ENCODE results near the gene NRF1. TPM values are rescaled to one million over a fixed set of nuclear protein-coding genes. Genes with fewer than 3 reads are reported as not detected.
"Not testable (repeated sequence)": the region's sequence is repeated elsewhere in the genome, so short reads cannot be mapped to it uniquely, and the experiment has no call there.

NRF1 gene
- total RNA-seq, 1 donor from 2014 or later, result 22.8 TPM

- Mint-ChIP-seq H3K27ac (no peak overlapping the region), H3K36me3 (ENCODE audit: low read depth) (peaks cover 3% of the 10 kb centered on the region), H3K27me3 (ENCODE audit: low read depth) (no peaks in the 10 kb centered on the region), H3K9me3 (no peaks in the 10 kb centered on the region), H3K4me1 (ENCODE audit: low read depth) (peaks cover 18% of the 10 kb centered on the region), H3K4me3 (ENCODE audit: low read depth) (no peak overlapping the region)
- intact Hi-C loops (cut with micrococcal nuclease), result loop anchor here (5.0 kb wide), 1 partner anchor 294 kb away; no protein-coding TSS in a partner anchor
- no peak for DNase-seq (ENCODE audit: low spot score)
Measured at GRCh38 chr7:129636641-129637040, 25.1 kb downstream of the NRF1 start.

- no peaks in the 10 kb centered on the region for H3K27me3 Mint-ChIP-seq (ENCODE audit: low read depth)
- peaks cover 16% of the 10 kb centered on the region for H3K4me1 Mint-ChIP-seq (ENCODE audit: low read depth)
- H3K36me3 Mint-ChIP-seq (ENCODE audit: low read depth), result no peaks in the 10 kb centered on the region
- no peaks in the 10 kb centered on the region for H3K9me3 Mint-ChIP-seq
- no peak overlapping the region for H3K4me3 Mint-ChIP-seq (ENCODE audit: low read depth)
- DNase-seq (ENCODE audit: low spot score), result no peak
- intact Hi-C loops (cut with micrococcal nuclease), result no loop called here
- H3K27ac Mint-ChIP-seq, result no peak overlapping the region
Measured at GRCh38 chr7:129640400-129640799, 28.9 kb downstream of the NRF1 start.

GRCh38 chr7:129642871-129643549 is 31.5 kb downstream of the NRF1 start:
- H3K9me3 Mint-ChIP-seq, result no peaks in the 10 kb centered on the region
- DNase-seq (ENCODE audit: low spot score), result no peak
- H3K36me3 Mint-ChIP-seq (ENCODE audit: low read depth), result peaks cover 4% of the 10 kb centered on the region
- no peak overlapping the region for H3K4me3 Mint-ChIP-seq (ENCODE audit: low read depth)
- H3K27ac Mint-ChIP-seq, result no peak overlapping the region
- H3K27me3 Mint-ChIP-seq (ENCODE audit: low read depth), result no peaks in the 10 kb centered on the region
- intact Hi-C loops (cut with micrococcal nuclease), result no loop called here
- peaks cover 7% of the 10 kb centered on the region for H3K4me1 Mint-ChIP-seq (ENCODE audit: low read depth)

- peaks cover 3% of the 10 kb centered on the region for H3K4me1 Mint-ChIP-seq (ENCODE audit: low read depth)
- no peak for DNase-seq (ENCODE audit: low spot score)
- H3K27me3 Mint-ChIP-seq (ENCODE audit: low read depth), result no peaks in the 10 kb centered on the region
- H3K36me3 Mint-ChIP-seq (ENCODE audit: low read depth), result peaks cover 7% of the 10 kb centered on the region
- no peak overlapping the region for H3K27ac Mint-ChIP-seq
- no peak overlapping the region for H3K4me3 Mint-ChIP-seq (ENCODE audit: low read depth)
- intact Hi-C loops (cut with micrococcal nuclease), result no loop called here
- H3K9me3 Mint-ChIP-seq, result no peaks in the 10 kb centered on the region
Measured at GRCh38 chr7:129643550-129644170, 32.1 kb downstream of the NRF1 start.

DNA sequence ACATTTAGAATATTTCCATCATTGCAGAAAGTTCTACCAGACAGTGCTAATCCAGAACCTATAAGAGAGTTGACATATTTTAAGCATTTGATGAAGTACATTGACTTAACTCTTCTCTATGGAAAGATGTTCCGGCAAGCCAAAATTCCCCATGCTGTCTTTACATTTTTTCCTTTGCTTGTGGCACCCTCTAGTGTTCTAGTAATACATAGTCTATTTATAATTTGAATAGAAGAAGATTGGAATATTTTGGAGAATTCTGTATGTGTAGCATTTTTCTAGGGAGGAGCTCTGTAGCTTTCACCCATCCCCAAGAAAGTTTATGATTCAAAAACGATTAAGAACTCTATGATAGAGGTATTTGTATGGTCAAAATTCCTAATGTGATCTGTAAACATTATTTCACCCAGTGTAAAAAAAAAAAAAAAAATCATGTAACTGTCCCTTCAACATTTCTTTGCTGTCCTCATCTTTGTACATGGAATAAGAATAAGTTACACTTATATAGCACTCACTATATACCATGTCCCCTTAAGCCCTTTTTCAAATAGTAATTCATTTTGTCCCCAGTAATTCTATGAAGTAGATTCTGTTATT is 33.2 kb downstream of the NRF1 start:
- Mint-ChIP-seq H3K27me3 (ENCODE audit: low read depth) (no peaks in the 10 kb centered on the region), H3K27ac (no peak overlapping the region), H3K4me1 (ENCODE audit: low read depth) (peaks cover 10% of the 10 kb centered on the region), H3K4me3 (ENCODE audit: low read depth) (no peak overlapping the region), H3K9me3 (no peaks in the 10 kb centered on the region), H3K36me3 (ENCODE audit: low read depth) (peaks cover 8% of the 10 kb centered on the region)
- no peak for DNase-seq (ENCODE audit: low spot score)
- intact Hi-C loops (cut with micrococcal nuclease), result no loop called here

DNA sequence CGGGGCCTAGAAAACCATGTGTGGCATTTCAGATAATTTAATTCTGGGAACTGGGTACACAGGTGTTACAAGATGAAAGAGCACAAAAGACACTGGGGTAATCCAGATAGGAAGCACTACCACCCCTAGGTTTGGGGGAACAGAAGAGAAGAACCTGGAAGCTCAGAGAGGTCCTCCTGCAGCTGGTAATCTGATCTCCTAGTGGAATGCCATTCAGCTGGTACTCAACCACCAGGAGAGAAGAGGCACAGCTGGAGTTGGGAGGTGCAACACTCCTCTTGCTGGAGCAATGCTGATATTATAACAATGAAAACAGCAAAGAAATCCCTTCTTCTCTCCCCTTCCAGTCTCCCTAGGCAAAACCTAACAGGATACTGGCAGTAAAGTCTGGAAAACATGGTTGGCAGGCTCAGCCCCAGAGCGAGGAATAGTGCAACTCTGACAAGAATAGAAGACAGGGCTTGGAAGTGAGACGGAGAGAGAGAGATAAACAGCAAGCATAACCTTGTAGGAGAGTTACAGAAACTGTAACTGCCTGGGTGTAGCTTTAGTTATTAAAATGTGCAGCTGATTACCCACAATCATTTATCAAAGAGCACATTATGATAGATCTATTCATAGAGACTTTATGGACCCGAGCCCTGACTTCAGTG is 35.0 kb downstream of the NRF1 start:
- peaks cover 13% of the 10 kb centered on the region for H3K36me3 Mint-ChIP-seq (ENCODE audit: low read depth)
- no peak overlapping the region for H3K27ac Mint-ChIP-seq
- no peak for DNase-seq (ENCODE audit: low spot score)
- H3K4me3 Mint-ChIP-seq (ENCODE audit: low read depth), result no peak overlapping the region
- no peaks in the 10 kb centered on the region for H3K27me3 Mint-ChIP-seq (ENCODE audit: low read depth)
- H3K4me1 Mint-ChIP-seq (ENCODE audit: low read depth), result peaks cover 16% of the 10 kb centered on the region
- H3K9me3 Mint-ChIP-seq, result no peaks in the 10 kb centered on the region
- intact Hi-C loops (cut with micrococcal nuclease), result no loop called here

GRCh38 chr7:129649128-129649690 is 37.7 kb downstream of the NRF1 start:
- peaks cover 23% of the 10 kb centered on the region for H3K36me3 Mint-ChIP-seq (ENCODE audit: low read depth)
- intact Hi-C loops (cut with micrococcal nuclease), result no loop called here
- H3K4me1 Mint-ChIP-seq (ENCODE audit: low read depth), result peaks cover 24% of the 10 kb centered on the region
- no peak for DNase-seq (ENCODE audit: low spot score)
- no peaks in the 10 kb centered on the region for H3K9me3 Mint-ChIP-seq
- no peak overlapping the region for H3K4me3 Mint-ChIP-seq (ENCODE audit: low read depth)
- H3K27ac Mint-ChIP-seq, result no peak overlapping the region
- H3K27me3 Mint-ChIP-seq (ENCODE audit: low read depth), result no peaks in the 10 kb centered on the region

- H3K36me3 Mint-ChIP-seq (ENCODE audit: low read depth), result peaks cover 28% of the 10 kb centered on the region
- H3K27ac Mint-ChIP-seq, result peak overlapping the region; percentile 74
- DNase-seq (ENCODE audit: low spot score), result no peak
Measured at GRCh38 chr7:129650056-129650758, 38.7 kb downstream of the NRF1 start.

GRCh38 chr7:129652914-129653313 is 41.4 kb downstream of the NRF1 start:
- Mint-ChIP-seq H3K27ac (no peak overlapping the region), H3K36me3 (ENCODE audit: low read depth) (peaks cover 40% of the 10 kb centered on the region), H3K9me3 (no peaks in the 10 kb centered on the region), H3K4me3 (ENCODE audit: low read depth) (no peak overlapping the region), H3K27me3 (ENCODE audit: low read depth) (no peaks in the 10 kb centered on the region), H3K4me1 (ENCODE audit: low read depth) (peaks cover 24% of the 10 kb centered on the region)
- no peak for DNase-seq (ENCODE audit: low spot score)
- intact Hi-C loops (cut with micrococcal nuclease), result loop anchor here (5.0 to 10.0 kb wide), 2 partner anchors 129 to 362 kb away; no protein-coding TSS in a partner anchor

More at GRCh38 chr7:129650056-129650758, 38.7 kb downstream of the NRF1 start:
- H3K4me1 Mint-ChIP-seq (ENCODE audit: low read depth), result peaks cover 24% of the 10 kb centered on the region
- no peaks in the 10 kb centered on the region for H3K9me3 Mint-ChIP-seq
- intact Hi-C loops (cut with micrococcal nuclease), result loop anchor here (5.0 to 10.0 kb wide), 2 partner anchors 132 to 365 kb away; no protein-coding TSS in a partner anchor
- H3K27me3 Mint-ChIP-seq (ENCODE audit: low read depth), result no peaks in the 10 kb centered on the region
- no peak overlapping the region for H3K4me3 Mint-ChIP-seq (ENCODE audit: low read depth)

DNA sequence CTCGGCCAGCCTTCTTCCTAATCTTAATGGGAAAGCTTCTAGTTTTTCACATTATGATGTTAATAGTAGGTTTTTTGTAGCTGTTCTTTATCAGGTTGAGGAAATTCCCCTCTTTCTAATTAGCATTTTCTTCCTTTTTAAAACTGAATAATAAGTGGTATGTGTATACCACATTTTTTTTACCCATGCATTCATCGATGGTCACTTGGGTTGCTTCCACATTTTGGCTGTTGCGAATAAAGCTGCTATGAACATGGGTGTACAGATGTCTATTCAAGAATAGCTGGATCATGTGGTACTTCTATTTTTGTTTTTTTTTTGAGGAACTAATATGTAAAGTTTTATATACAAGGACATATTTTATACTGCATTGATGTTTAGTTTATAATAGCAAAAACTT is 44.3 kb downstream of the NRF1 start:
- Mint-ChIP-seq H3K27ac (no peak overlapping the region), H3K36me3 (ENCODE audit: low read depth) (peaks cover 60% of the 10 kb centered on the region), H3K27me3 (ENCODE audit: low read depth) (no peaks in the 10 kb centered on the region), H3K4me3 (ENCODE audit: low read depth) (no peak overlapping the region), H3K4me1 (ENCODE audit: low read depth) (peaks cover 8% of the 10 kb centered on the region), H3K9me3 (peaks cover 13% of the 10 kb centered on the region)
- intact Hi-C loops (cut with micrococcal nuclease), result loop anchor here (10.0 kb wide), 1 partner anchor 359 kb away; no protein-coding TSS in a partner anchor
- DNase-seq (ENCODE audit: low spot score), result no peak

GRCh38 chr7:129657363-129657762 is 45.8 kb downstream of the NRF1 start:
- intact Hi-C loops (cut with micrococcal nuclease), result loop anchor here (10.0 kb wide), 1 partner anchor 357 kb away; no protein-coding TSS in a partner anchor
- H3K27ac Mint-ChIP-seq, result no peak overlapping the region
- peaks cover 26% of the 10 kb centered on the region for H3K9me3 Mint-ChIP-seq
- H3K4me1 Mint-ChIP-seq (ENCODE audit: low read depth), result peaks cover 6% of the 10 kb centered on the region
- no peaks in the 10 kb centered on the region for H3K27me3 Mint-ChIP-seq (ENCODE audit: low read depth)
- DNase-seq (ENCODE audit: low spot score), result no peak
- H3K4me3 Mint-ChIP-seq (ENCODE audit: low read depth), result no peak overlapping the region
- H3K36me3 Mint-ChIP-seq (ENCODE audit: low read depth), result peaks cover 71% of the 10 kb centered on the region

DNA sequence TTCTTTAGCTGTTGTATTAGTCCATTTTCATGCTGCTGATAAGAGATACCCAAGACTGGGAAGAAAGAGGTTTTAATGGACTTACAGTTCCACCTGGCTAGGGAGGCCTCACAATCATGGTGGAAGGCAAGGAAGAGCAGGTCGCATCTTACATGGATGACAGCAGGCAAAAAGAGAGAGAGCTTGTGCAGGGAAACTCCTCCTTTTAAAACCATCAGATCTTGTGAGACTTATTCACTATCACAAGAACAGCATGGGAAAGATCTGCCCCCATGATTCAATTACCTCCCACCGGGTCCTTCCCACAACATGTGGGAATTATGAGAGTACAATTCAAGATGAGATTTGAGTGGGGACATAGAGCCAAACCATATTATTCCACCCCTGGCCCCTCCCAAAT is 48.4 kb downstream of the NRF1 start:
- DNase-seq (ENCODE audit: low spot score); H3K4me1 Mint-ChIP-seq (ENCODE audit: low read depth); H3K27ac Mint-ChIP-seq; H3K27me3 Mint-ChIP-seq (ENCODE audit: low read depth); H3K4me3 Mint-ChIP-seq (ENCODE audit: low read depth): not testable (repeated sequence)
- intact Hi-C loops (cut with micrococcal nuclease), result loop anchor here (5.0 to 10.0 kb wide), 2 partner anchors 167 to 355 kb away; no protein-coding TSS in a partner anchor
- Mint-ChIP-seq H3K9me3 (peaks cover 28% of the 10 kb centered on the region), H3K36me3 (ENCODE audit: low read depth) (peaks cover 78% of the 10 kb centered on the region)
